Keratinocyte (primary cell): ENCODE results near the gene FGFBP1. TPM values are rescaled to one million over a fixed set of nuclear protein-coding genes. Genes with fewer than 3 reads are reported as not detected.

ENCODE experiments used
- DNase-seq: peaks from one replicate; pipeline ENCODE4 v3.0.0-alpha.2; 2011; ENCODE audit warnings: low read depth, missing footprints, low spot score
- FAIRE-seq: peaks from 2 replicates; lab custom pipeline; 2011; peaks lifted over from hg19 to GRCh38; lab: Jason Lieb, UNC
- H2AFZ ChIP-seq: 2 replicates; pipeline ENCODE4 v1.6.0; 2012; ENCODE audit warnings: low read length, control low read depth, inconsistent platforms; ENCODE audit not compliant: control insufficient read depth
- H3K27ac ChIP-seq: 2 replicates; pipeline ENCODE4 v1.5.1; 2011; ENCODE audit warnings: low read length; ENCODE audit not compliant: control insufficient read depth, insufficient read depth
- H3K27me3 ChIP-seq: 3 replicates; pipeline ENCODE4 v1.6.0; 2011; ENCODE audit warnings: low read length; ENCODE audit not compliant: control insufficient read depth, insufficient read depth; ENCODE audit errors: extremely low read depth
- H3K36me3 ChIP-seq, 2 experiments: 2 replicates in 1 of 2; 3 replicates in 1 of 2; pipeline ENCODE4 v1.5.1; 2011; ENCODE audit warnings: low read length in 2 of 2, mild to moderate bottlenecking in 1 of 2; ENCODE audit not compliant: control insufficient read depth in 2 of 2, insufficient read depth in 2 of 2; ENCODE audit errors: extremely low read depth in 1 of 2
- H3K4me1 ChIP-seq: 3 replicates; pipeline ENCODE4 v1.5.1; 2011; ENCODE audit warnings: low read length; ENCODE audit not compliant: control insufficient read depth, insufficient read depth; ENCODE audit errors: extremely low read depth
- H3K4me2 ChIP-seq: 3 replicates; pipeline ENCODE4 v1.6.0; 2011; ENCODE audit warnings: low read depth, low read length; ENCODE audit not compliant: control insufficient read depth, insufficient read depth; ENCODE audit errors: extremely low read depth
- H3K4me3 ChIP-seq, 3 experiments: fragments of 200-600 bp in 1 of 3; sonication (generic) in 1 of 3; 2 replicates in 2 of 3; 3 replicates in 1 of 3; pipeline ENCODE4 v1.5.1; 2011 to 2016; ENCODE audit warnings: low read length in 3 of 3, mild to moderate bottlenecking in 3 of 3, control low read depth in 2 of 3, inconsistent platforms in 1 of 3, low read depth in 1 of 3, mixed read lengths in 1 of 3, mixed run types in 1 of 3, moderate library complexity in 1 of 3; ENCODE audit not compliant: control insufficient read depth in 2 of 3, insufficient read depth in 2 of 3; ENCODE audit errors: extremely low read depth in 1 of 3
- H3K79me2 ChIP-seq: 2 replicates; pipeline ENCODE4 v1.6.0; 2012; ENCODE audit warnings: low read length; ENCODE audit not compliant: control insufficient read depth, insufficient read depth
- H3K9ac ChIP-seq: 3 replicates; pipeline ENCODE4 v1.6.0; 2011; ENCODE audit warnings: low read length; ENCODE audit not compliant: control insufficient read depth, insufficient read depth; ENCODE audit errors: extremely low read depth
- H3K9me1 ChIP-seq: 3 replicates; pipeline ENCODE4 v1.6.0; 2011; ENCODE audit warnings: low read length; ENCODE audit not compliant: control insufficient read depth, insufficient read depth; ENCODE audit errors: extremely low read depth
- H3K9me3 ChIP-seq: 2 replicates; pipeline ENCODE4 v1.5.1; 2012; ENCODE audit warnings: low read depth, low read length; ENCODE audit not compliant: control insufficient read depth
- H4K20me1 ChIP-seq: 3 replicates; pipeline ENCODE4 v1.6.0; 2011; ENCODE audit warnings: low read length; ENCODE audit not compliant: control insufficient read depth, insufficient read depth; ENCODE audit errors: extremely low read depth
- CTCF ChIP-seq, 3 experiments: IDR thresholded peaks in 1 of 3; conservative IDR thresholded peaks in 1 of 3; optimal IDR thresholded peaks in 1 of 3; 2 replicates in 2 of 3; 3 replicates in 1 of 3; pipeline versions ENCODE3 to v1.5.1; 2011; ENCODE audit warnings: low read length in 3 of 3, mild to moderate bottlenecking in 3 of 3, moderate library complexity in 2 of 3, control low read depth in 1 of 3, inconsistent platforms in 1 of 3; ENCODE audit not compliant: insufficient read depth in 2 of 3; ENCODE audit errors: extremely low read depth in 1 of 3
- EZH2 ChIP-seq: IDR thresholded peaks from one replicate; pipeline ENCODE4 v1.6.1; 2012; ENCODE audit warnings: inconsistent platforms, mild to moderate bottlenecking, low read length, moderate library complexity
- dilution Hi-C: fragments of 300-500 bp; cut with MboI; formaldehyde crosslinking; loops from one replicate; pipeline ENCODE4 v1.7.0; 2020; ENCODE audit warnings: low sequenced_read_pairs; ENCODE audit not compliant: extremely low pct_ligation_motif_present
- polyA plus RNA-seq, 5 experiments: library from polyadenylated mRNA; depleted of rRNA in 3 of 5; stranded (reverse) in 3 of 5; stranded (forward) in 1 of 5; unstranded in 1 of 5; fragments of >200 nt; gene quantifications; 1 replicate in 1 of 5; 2 replicates in 3 of 5; 3 replicates in 1 of 5; pipeline versions ENCODE4 v1.2.1 to v1.2.3, GENCODE V29; 2011 to 2012; ENCODE audit warnings: missing spikeins in 2 of 5, low read depth in 1 of 5, low replicate concordance in 1 of 5

The FGFBP1 gene
- polyA plus RNA-seq, 1 donor (not counting 4 experiments of a cell fraction or from before 2014, with no cell fraction given) = 2,189 TPM

- peak overlapping the region; percentile 65 for H3K4me2 ChIP-seq
- no peak for DNase-seq
- H3K9me1 ChIP-seq = no peaks in the 10 kb centered on the region
Measured at GRCh38 chr4:15914291-15914690, 24.2 kb downstream of the FGFBP1 start.

GRCh38 chr4:15913631-15913970 lies 24.9 kb downstream of the FGFBP1 start:
- dilution Hi-C loops = no loop called here
- DNase-seq (peak; percentile 98), FAIRE-seq (peak; percentile 99)
- Histone ChIP-seq H3K9me1 (no peaks in the 10 kb centered on the region), H3K27ac (peak overlapping the region; percentile 97), H3K36me3 (no peaks in the 10 kb centered on the region), H3K4me3 (no peak overlapping the region), H3K4me1 (peaks cover 72% of the 10 kb centered on the region), H3K27me3 (no peaks in the 10 kb centered on the region), H3K9ac (peak overlapping the region; percentile 72), H3K79me2 (no peaks in the 10 kb centered on the region), H3K9me3 (peaks cover 6% of the 10 kb centered on the region), H4K20me1 (no peaks in the 10 kb centered on the region), H3K4me2 (peak overlapping the region; percentile 65), H2AFZ (no peak overlapping the region)
- TF ChIP-seq EZH2 (no peak), CTCF (optimal IDR thresholded peaks at IDR 0.05 in 1 of 3, IDR thresholded peaks at IDR 0.05 in 1 of 3, conservative IDR thresholded peaks at IDR 0.05 in 1 of 3; ENCODE audit: extremely low read depth in 1 of 3, insufficient read depth in 2 of 3, low read length in 3 of 3) (no peak)

More at GRCh38 chr4:15914291-15914690, 24.2 kb downstream of the FGFBP1 start:
- H3K4me3 ChIP-seq = peak overlapping the region in 1 of 3 experiments; percentile 44
- peaks cover under 1% of the 10 kb centered on the region for H3K9me3 ChIP-seq
- no peaks in the 10 kb centered on the region for H3K27me3 ChIP-seq
- H3K79me2 ChIP-seq = no peaks in the 10 kb centered on the region
- dilution Hi-C loops = no loop called here
- FAIRE-seq = peak; percentile 90
- TF ChIP-seq EZH2 (no peak), CTCF (optimal IDR thresholded peaks at IDR 0.05 in 1 of 3, IDR thresholded peaks at IDR 0.05 in 1 of 3, conservative IDR thresholded peaks at IDR 0.05 in 1 of 3; ENCODE audit: extremely low read depth in 1 of 3, insufficient read depth in 2 of 3, low read length in 3 of 3) (no peak)
- H3K9ac ChIP-seq = peak overlapping the region; percentile 72
- peaks cover 79% of the 10 kb centered on the region for H3K4me1 ChIP-seq
- H4K20me1 ChIP-seq = no peaks in the 10 kb centered on the region
- peak overlapping the region; percentile 97 for H3K27ac ChIP-seq
- no peaks in the 10 kb centered on the region for H3K36me3 ChIP-seq
- H2AFZ ChIP-seq = no peak overlapping the region
